Mononuclear cell (primary cell): ENCODE measurements around the gene TIE1. TPM values are rescaled to one million over a fixed set of nuclear protein-coding genes. Genes with fewer than 3 reads are reported as not detected.

Experiments
- H3K27me3 ChIP-seq: 2 replicates; pipeline ENCODE4 v1.6.0; 2011; ENCODE audit warnings: low read length, control low read depth; ENCODE audit not compliant: insufficient read depth
- H3K4me1 ChIP-seq: 2 replicates; pipeline ENCODE4 v1.5.1; 2011; ENCODE audit warnings: mild to moderate bottlenecking, low read length, control low read depth; ENCODE audit not compliant: insufficient read depth
- H3K4me3 ChIP-seq: 2 replicates; pipeline ENCODE4 v1.5.1; 2011; ENCODE audit warnings: mild to moderate bottlenecking, low read length, moderate library complexity
- H3K9me3 ChIP-seq: 2 replicates; pipeline ENCODE4 v1.5.1; 2011; ENCODE audit warnings: low read depth, mild to moderate bottlenecking, control low read depth, low read length
- total RNA-seq: library from RNA; depleted of rRNA; stranded (reverse); fragments of >200 nt; gene quantifications from one replicate; pipeline ENCODE4 v1.2.3, GENCODE V29; 2012

The TIE1 gene
- total RNA-seq, 1 donor = 0.94 TPM

GRCh38 chr1:43309405-43310025, 8.7 kb downstream of the TIE1 start:
- Histone ChIP-seq H3K9me3 (no peaks in the 10 kb centered on the region), H3K27me3 (no peaks in the 10 kb centered on the region), H3K4me1 (no peaks in the 10 kb centered on the region), H3K4me3 (no peak overlapping the region)

- H3K4me1 ChIP-seq = no peaks in the 10 kb centered on the region
- H3K9me3 ChIP-seq = no peaks in the 10 kb centered on the region
- H3K27me3 ChIP-seq = no peaks in the 10 kb centered on the region
- H3K4me3 ChIP-seq = no peak overlapping the region
Observed at GRCh38 chr1:43311521-43311920, 10.7 kb downstream of the TIE1 start.

- no peaks in the 10 kb centered on the region for H3K4me1 ChIP-seq
- H3K4me3 ChIP-seq = no peak overlapping the region
- no peaks in the 10 kb centered on the region for H3K27me3 ChIP-seq
- no peaks in the 10 kb centered on the region for H3K9me3 ChIP-seq
Observed at GRCh38 chr1:43312212-43312623, 11.4 kb downstream of the TIE1 start.

- H3K9me3 ChIP-seq = no peaks in the 10 kb centered on the region
- H3K27me3 ChIP-seq = no peaks in the 10 kb centered on the region
- no peaks in the 10 kb centered on the region for H3K4me1 ChIP-seq
- no peak overlapping the region for H3K4me3 ChIP-seq
Observed at GRCh38 chr1:43312663-43313515, 12.1 kb downstream of the TIE1 start.

GRCh38 chr1:43313771-43314170, 13.0 kb downstream of the TIE1 start:
- no peaks in the 10 kb centered on the region for H3K27me3 ChIP-seq
- no peak overlapping the region for H3K4me3 ChIP-seq
- H3K4me1 ChIP-seq = no peaks in the 10 kb centered on the region
- H3K9me3 ChIP-seq = no peaks in the 10 kb centered on the region

GRCh38 chr1:43314233-43314632, 13.5 kb downstream of the TIE1 start:
- H3K4me3 ChIP-seq = no peak overlapping the region
- no peaks in the 10 kb centered on the region for H3K27me3 ChIP-seq
- no peaks in the 10 kb centered on the region for H3K9me3 ChIP-seq
- no peaks in the 10 kb centered on the region for H3K4me1 ChIP-seq

- H3K4me1 ChIP-seq = no peaks in the 10 kb centered on the region
- H3K27me3 ChIP-seq = no peaks in the 10 kb centered on the region
- H3K9me3 ChIP-seq = no peaks in the 10 kb centered on the region
- no peak overlapping the region for H3K4me3 ChIP-seq
Observed at GRCh38 chr1:43315481-43315880, 14.7 kb downstream of the TIE1 start.

- Histone ChIP-seq H3K4me3 (no peak overlapping the region), H3K9me3 (no peaks in the 10 kb centered on the region), H3K4me1 (no peaks in the 10 kb centered on the region), H3K27me3 (no peaks in the 10 kb centered on the region)
Observed at GRCh38 chr1:43315963-43316737, 15.4 kb downstream of the TIE1 start.

- Histone ChIP-seq H3K4me3 (no peak overlapping the region), H3K9me3 (no peaks in the 10 kb centered on the region), H3K27me3 (no peaks in the 10 kb centered on the region), H3K4me1 (no peaks in the 10 kb centered on the region)
Observed at GRCh38 chr1:43316738-43317520, 16.1 kb downstream of the TIE1 start.

- Histone ChIP-seq H3K4me1 (no peaks in the 10 kb centered on the region), H3K9me3 (no peaks in the 10 kb centered on the region), H3K27me3 (no peaks in the 10 kb centered on the region), H3K4me3 (no peak overlapping the region)
Observed at GRCh38 chr1:43317817-43318471, 17.2 kb downstream of the TIE1 start.

- Histone ChIP-seq H3K4me1 (no peaks in the 10 kb centered on the region), H3K9me3 (no peaks in the 10 kb centered on the region), H3K27me3 (no peaks in the 10 kb centered on the region), H3K4me3 (no peak overlapping the region)
Observed at GRCh38 chr1:43318831-43319230, 18.0 kb downstream of the TIE1 start.

GRCh38 chr1:43319288-43319687, 18.5 kb downstream of the TIE1 start:
- Histone ChIP-seq H3K4me1 (no peaks in the 10 kb centered on the region), H3K4me3 (no peak overlapping the region), H3K9me3 (no peaks in the 10 kb centered on the region), H3K27me3 (no peaks in the 10 kb centered on the region)

- H3K4me1 ChIP-seq = no peaks in the 10 kb centered on the region
- H3K9me3 ChIP-seq = no peaks in the 10 kb centered on the region
- H3K4me3 ChIP-seq = no peak overlapping the region
- H3K27me3 ChIP-seq = no peaks in the 10 kb centered on the region
Observed at GRCh38 chr1:43319766-43320165, 19.0 kb downstream of the TIE1 start.

GRCh38 chr1:43321331-43321891, 20.6 kb downstream of the TIE1 start:
- Histone ChIP-seq H3K27me3 (no peaks in the 10 kb centered on the region), H3K4me3 (no peak overlapping the region), H3K9me3 (no peaks in the 10 kb centered on the region), H3K4me1 (no peaks in the 10 kb centered on the region)
